Measurements from ENCODE around the gene PLCXD1. TPM values are rescaled to one million over a fixed set of nuclear protein-coding genes. Genes with fewer than 3 reads are reported as not detected.
A peak's percentile ranks its signal among the peaks of the same experiment; 100 is the strongest.

The PLCXD1 gene
- total and polyA plus RNA-seq, 4 donors = 13.4 to 41.5 (median 28.2) TPM

GRCh38 chrX:283115-283845, 2.1 kb downstream of the PLCXD1 start:
- ATAC-seq (ENCODE audit: insufficient read depth, low FRiP score) = peak; percentile 93
- Histone ChIP-seq H3K4me3 (peak overlapping the region; percentile 44), H3K4me1 (ENCODE audit: control insufficient read depth in 5 of 5, insufficient read depth in 5 of 5, low read length in 5 of 5) (peaks cover 0 to 6% (median 0%) of the 10 kb centered on the region in 5 donors), H3K9me3 (ENCODE audit: control insufficient read depth in 4 of 4, insufficient read depth in 3 of 4, low read length in 3 of 4) (peaks cover 0 to 2% (median 0%) of the 10 kb centered on the region in 4 donors), H3K27me3 (ENCODE audit: control insufficient read depth in 3 of 3, insufficient read depth in 3 of 3, low read length in 2 of 3) (peaks cover 0 to 2% (median 0%) of the 10 kb centered on the region in 3 donors), H3K27ac (ENCODE audit: low read depth in 1 of 2, low read length in 1 of 2) (no peak overlapping the region), H3K36me3 (ENCODE audit: control insufficient read depth in 4 of 4, insufficient read depth in 4 of 4, low read length in 4 of 4) (peaks cover 0 to 22% (median 12%) of the 10 kb centered on the region in 4 donors), H3K9ac (ENCODE audit: insufficient read depth in 1 of 2, low read length in 2 of 2) (peak overlapping the region in 1 of 2 donors; percentile 65)
- 2 to 10% methylated on average over 44 to 45 of the region's 45 CpGs for WGBS, 2 donors
- DNase-seq = peak; percentile 93 to 96 (median 94)
- no peak for TF ChIP-seq CTCF (IDR thresholded peaks at IDR 0.05; ENCODE audit: control extremely low read depth, extremely low read depth)

GRCh38 chrX:285076-285677, 4.0 kb downstream of the PLCXD1 start:
- Histone ChIP-seq H3K27ac (ENCODE audit: low read depth in 1 of 2, low read length in 1 of 2) (no peak overlapping the region), H3K9me3 (ENCODE audit: control insufficient read depth in 4 of 4, insufficient read depth in 3 of 4, low read length in 3 of 4) (peaks cover 0 to 2% (median 0%) of the 10 kb centered on the region in 4 donors), H3K4me1 (ENCODE audit: control insufficient read depth in 5 of 5, insufficient read depth in 5 of 5, low read length in 5 of 5) (peaks cover 0 to 6% (median 0%) of the 10 kb centered on the region in 5 donors), H3K27me3 (ENCODE audit: control insufficient read depth in 3 of 3, insufficient read depth in 3 of 3, low read length in 2 of 3) (peaks cover 0 to 2% (median 0%) of the 10 kb centered on the region in 3 donors), H3K9ac (ENCODE audit: insufficient read depth in 1 of 2, low read length in 2 of 2) (no peak overlapping the region), H3K36me3 (ENCODE audit: control insufficient read depth in 4 of 4, insufficient read depth in 4 of 4, low read length in 4 of 4) (peaks cover 4 to 27% (median 20%) of the 10 kb centered on the region in 4 donors), H3K4me3 (no peak overlapping the region)
- no peak for TF ChIP-seq CTCF (IDR thresholded peaks at IDR 0.05; ENCODE audit: control extremely low read depth, extremely low read depth)
- ATAC-seq (ENCODE audit: insufficient read depth, low FRiP score) (no peak), DNase-seq (no peak)
- WGBS, 2 donors = 93 to 95% methylated on average over 13 of the region's 13 CpGs

- H3K9ac ChIP-seq (ENCODE audit: insufficient read depth in 1 of 2, low read length in 2 of 2) = no peak overlapping the region
- no peak for TF ChIP-seq CTCF (IDR thresholded peaks at IDR 0.05; ENCODE audit: control extremely low read depth, extremely low read depth)
- H3K36me3 ChIP-seq (ENCODE audit: control insufficient read depth in 4 of 4, insufficient read depth in 4 of 4, low read length in 4 of 4) = peaks cover 10 to 35% (median 30%) of the 10 kb centered on the region in 4 donors
- DNase-seq (no peak), ATAC-seq (ENCODE audit: insufficient read depth, low FRiP score) (no peak)
- peaks cover 0 to 2% (median 0%) of the 10 kb centered on the region in 3 donors for H3K27me3 ChIP-seq (ENCODE audit: control insufficient read depth in 3 of 3, insufficient read depth in 3 of 3, low read length in 2 of 3)
- no peak overlapping the region for H3K27ac ChIP-seq (ENCODE audit: low read depth in 1 of 2, low read length in 1 of 2)
- WGBS, 2 donors = 93% methylated on average over 7 of the region's 7 CpGs
- peaks cover 0 to 2% (median under 1%) of the 10 kb centered on the region in 4 donors for H3K9me3 ChIP-seq (ENCODE audit: control insufficient read depth in 4 of 4, insufficient read depth in 3 of 4, low read length in 3 of 4)
- H3K4me3 ChIP-seq = no peak overlapping the region
- peaks cover 0 to 6% (median 0%) of the 10 kb centered on the region in 5 donors for H3K4me1 ChIP-seq (ENCODE audit: control insufficient read depth in 5 of 5, insufficient read depth in 5 of 5, low read length in 5 of 5)
Observed at GRCh38 chrX:287670-288069, 6.5 kb downstream of the PLCXD1 start.
